HG03095 (cell line): ENCODE results near the gene UBE3C.
"Not testable (repeated sequence)": the region's sequence is repeated elsewhere in the genome, so short reads cannot be mapped to it uniquely, and the experiment has no call there.

Experiments used
- ATAC-seq: cut with Tn5 transposase; IDR thresholded peaks from one replicate; pipeline ENCODE4 v1.9.1; 2021; ENCODE audit warnings: moderate library complexity; ENCODE audit not compliant: unreplicated experiment

UBE3C gene

GRCh38 chr7:157138424-157139110, at the start of gene UBE3C:
UBE3C (plus strand) TSS chr7:157138926; CDS start chr7:157139273, 347 bp downstream.
- ATAC-seq = peak; percentile 74

DNA sequence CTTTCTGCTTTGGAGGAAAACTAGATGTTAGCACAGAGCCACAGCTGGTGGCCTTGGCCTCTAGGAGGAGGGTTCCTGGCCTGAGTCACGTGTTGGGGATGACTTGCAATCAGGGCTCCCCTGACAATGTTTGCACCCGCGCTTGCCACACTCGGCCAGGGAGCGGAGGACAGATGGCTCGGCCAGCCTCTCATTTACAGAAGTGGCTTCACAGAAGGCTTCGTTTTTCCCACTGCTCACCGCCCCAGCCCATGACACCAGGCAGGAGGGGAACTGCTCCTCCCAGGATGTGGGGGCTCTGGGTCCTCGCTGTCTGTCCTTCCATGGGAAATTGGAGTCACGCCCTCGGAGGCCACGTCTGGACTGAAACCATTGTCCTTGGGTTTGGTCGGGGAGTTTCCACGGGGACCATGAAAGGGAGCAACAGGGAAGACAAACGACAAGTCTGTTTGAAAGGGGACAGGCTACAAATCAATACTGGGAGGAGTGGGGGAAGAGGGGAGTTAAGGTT, 49.6 kb upstream of the UBE3C start:
- no peak for ATAC-seq

DNA sequence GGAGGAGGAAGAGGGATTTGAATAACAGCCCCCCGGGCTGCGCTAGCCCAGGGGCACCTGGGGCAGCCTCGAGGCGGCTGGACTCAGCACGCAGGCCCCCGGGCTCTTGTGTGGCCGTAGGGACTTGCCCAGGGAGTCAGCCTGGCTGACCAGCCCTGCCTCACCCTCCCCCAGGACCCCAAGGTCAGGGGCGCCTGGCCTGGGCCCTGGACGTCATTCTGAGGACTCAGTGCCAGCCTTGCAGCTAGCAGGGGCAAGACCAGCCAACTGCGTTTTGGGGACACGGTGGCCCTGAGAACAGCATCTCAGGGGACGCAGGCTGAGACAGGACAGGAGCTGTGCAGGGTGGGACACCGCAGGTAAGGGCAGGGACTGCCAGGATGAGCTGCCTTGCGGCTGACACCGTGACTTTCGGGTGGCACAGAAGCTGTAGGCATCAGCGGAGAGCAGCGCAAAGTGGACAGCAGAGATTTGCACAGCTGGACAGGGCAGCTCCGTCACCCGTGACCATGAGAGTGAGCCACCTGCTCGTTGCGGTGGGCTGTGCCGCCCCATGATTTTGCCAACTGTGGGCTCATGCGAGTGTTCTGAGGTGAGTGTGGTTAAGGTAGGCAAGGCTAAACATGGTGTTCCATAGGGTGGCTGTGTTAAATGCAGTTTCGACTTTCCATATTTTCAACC, 48.1 kb upstream of the UBE3C start:
- no peak for ATAC-seq

DNA sequence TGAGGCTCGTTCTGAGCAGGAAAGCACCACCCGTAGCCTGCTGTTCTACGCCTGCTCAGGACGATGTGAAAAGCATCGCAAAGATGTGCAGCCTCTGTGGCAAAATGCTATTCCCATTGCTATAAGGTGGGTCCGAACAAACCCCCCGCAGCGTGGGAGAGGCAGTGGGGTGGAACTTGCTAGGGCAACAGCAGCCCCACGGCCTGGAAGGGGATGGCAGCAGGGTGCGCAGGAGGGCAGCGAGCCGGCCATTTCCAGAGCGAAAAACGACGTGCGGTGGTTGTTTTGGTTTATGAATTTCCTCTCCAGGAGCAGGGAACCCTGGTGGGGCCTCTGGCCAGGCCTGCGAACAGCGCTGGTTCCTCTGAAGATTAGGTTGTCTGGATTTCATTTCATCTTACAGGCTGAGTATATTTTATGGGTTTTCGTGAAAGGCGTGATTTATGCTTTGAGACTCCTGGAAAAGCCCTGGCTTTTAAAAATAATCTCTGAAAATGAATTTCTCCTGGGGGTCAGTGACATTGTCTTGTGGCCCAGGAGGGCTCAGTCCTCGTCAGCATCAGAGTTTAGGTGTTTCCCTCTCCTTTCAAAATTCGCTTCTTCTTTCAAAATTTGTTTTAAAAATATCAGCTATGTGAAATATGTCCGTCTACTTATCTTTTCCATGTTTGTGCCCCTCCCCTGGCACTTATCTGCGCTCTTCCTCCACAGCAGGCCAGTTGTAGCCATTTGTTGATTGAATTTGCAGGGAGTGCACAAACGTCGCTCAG, 42.3 kb upstream of the UBE3C start:
- ATAC-seq = no peak

DNA sequence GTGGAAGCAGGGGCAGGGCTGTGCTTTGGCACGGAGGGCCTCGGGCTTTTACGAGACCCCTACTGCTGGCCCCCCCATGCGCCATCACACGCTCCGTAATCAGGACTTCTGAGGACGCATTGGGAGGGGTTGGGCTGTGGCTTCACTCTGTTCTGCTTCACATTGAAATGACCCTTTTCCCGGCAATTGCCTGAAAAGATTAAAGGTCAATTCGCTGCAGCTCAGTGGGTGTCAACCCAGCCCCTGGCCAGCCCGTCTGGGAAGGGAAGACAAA, 41.7 kb upstream of the UBE3C start:
- no peak for ATAC-seq

DNA sequence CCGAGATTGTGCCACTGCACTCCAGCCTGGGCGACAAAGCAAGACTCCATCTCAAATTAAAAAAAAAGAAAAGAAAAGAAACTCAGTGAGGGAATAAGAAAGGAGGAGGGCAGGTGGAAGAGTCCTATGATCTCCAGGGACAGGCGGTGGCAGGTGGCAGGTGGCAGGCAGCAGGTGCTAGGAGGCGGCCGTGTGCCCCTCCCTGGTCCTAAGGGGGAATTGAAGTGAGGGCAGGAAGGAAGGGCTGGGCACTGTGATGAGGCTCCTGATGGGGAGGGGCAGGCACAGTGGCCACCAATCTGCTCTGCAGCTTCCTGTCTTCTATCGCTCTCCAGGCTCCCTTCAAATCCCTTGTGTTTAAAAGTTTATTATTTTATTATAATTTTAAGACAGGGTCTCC, 41.2 kb upstream of the UBE3C start:
- no peak for ATAC-seq

- ATAC-seq = not testable (repeated sequence)
Measured at GRCh38 chr7:157100005-157100404, 38.7 kb upstream of the UBE3C start.

DNA sequence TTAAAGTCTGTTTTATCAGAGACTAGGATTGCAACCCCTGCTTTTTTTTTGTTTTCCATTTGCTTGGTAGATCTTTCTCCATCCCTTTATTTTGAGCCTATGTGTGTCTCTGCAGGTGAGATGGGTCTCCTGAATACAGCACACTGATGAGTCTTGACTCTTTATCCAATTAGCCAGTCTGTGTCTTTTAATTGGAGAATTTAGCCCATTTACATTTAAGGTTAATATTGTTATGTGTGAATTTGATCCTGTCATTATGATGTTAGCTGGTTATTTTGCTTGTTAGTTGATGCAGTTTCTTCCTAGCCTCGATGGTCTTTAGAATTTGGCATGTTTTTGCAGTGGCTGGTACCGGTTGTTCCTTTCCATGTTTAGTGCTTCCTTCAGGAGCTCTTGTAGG, 35.1 kb upstream of the UBE3C start:
- ATAC-seq = not testable (repeated sequence)

GRCh38 chr7:157111311-157111710, 27.4 kb upstream of the UBE3C start:
- no peak for ATAC-seq

GRCh38 chr7:157112706-157113105, 26.0 kb upstream of the UBE3C start:
- ATAC-seq = no peak

DNA sequence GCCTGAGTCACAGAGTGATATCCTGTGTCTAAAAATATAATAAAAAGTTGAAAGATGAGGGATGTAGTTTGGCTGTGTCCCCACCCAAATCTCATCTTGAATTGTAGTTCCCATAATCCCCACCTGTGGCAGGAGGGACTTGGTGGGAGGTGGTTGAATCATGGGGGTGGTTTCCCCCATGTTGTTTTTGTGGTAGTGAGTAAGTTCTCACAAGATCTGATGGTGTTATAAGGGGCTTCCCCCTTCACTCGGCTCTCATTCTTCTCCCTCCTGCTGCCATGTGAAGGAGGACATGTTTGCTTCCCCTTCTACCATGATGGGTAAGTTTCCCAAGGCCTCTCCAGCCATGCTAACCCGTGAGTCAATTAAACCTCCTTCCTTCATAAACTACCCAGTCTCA, 25.1 kb upstream of the UBE3C start:
- no peak for ATAC-seq

DNA sequence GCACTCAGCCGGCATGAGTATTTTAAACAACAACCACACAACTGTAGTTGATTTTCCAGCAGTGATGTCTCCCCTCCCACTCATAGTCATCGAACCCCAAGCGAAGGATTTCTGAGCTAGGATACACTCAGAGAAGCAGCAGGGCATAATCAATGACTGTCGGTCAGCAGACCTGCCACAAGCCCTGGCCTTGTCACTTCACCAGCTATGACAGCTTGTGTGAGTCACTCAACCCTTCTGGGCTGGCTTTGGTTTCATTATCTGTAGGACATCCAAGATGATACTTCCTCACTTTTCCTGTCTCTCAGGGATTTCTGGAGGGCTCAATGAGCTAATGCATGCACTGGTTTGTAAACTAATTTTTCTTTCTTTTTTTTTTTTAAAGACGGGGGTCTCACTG, 22.0 kb upstream of the UBE3C start:
- no peak for ATAC-seq

DNA sequence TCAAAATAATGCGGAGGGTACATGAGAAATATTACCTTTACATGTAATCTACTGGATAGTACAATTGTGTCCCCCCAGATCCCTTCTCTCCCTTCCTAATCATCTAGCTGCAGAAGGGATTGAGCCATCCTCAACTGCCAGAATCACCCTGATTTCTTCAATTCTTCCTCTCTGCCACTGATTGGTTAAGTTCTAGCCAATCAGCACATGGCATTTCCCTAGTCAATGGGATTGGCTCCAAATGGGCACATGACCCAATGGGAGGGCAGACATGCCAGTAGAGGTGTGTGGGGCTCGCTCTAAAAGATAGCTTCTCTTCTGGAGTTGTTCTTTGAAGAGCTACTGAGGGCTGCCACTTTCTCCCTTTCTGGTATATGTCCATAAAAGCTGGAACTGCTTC, 20.9 kb upstream of the UBE3C start:
- no peak for ATAC-seq

GRCh38 chr7:157120181-157120580, 18.5 kb upstream of the UBE3C start:
- ATAC-seq = no peak

- no peak for ATAC-seq
Measured at GRCh38 chr7:157121184-157121715, 17.5 kb upstream of the UBE3C start.

DNA sequence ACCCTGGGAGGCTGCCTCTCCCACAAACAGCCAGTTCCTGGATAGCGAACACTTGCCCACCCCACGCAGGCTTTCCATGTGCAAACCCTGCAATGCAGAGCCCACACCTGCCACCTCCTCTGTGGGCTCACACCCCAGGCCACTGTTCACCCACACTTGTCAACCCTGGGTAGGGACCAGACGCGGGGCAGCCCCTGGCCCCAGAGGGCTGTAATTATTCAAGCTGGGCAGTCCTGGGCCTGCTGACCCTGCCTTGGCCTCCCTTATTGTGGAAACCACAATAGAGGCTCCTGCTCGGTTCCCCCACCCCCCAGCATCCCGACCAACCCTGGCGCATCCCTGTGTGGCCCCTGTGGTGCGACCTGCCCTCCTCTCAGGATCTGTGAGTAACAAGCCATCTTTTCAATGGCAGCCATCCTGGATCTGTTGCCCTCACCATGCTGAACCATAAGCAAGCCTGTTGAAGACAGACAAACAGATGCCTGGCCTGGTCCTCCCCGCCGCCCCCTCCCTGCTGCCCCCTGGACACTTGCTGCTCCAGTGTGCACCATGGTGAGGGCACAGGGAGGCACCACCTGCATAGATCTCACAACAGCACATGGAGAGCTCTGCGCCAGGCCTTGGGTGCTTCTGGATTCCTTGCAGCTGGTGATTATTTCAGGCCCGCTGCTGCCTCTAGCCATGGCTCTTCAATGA, 15.8 kb upstream of the UBE3C start:
- no peak for ATAC-seq

GRCh38 chr7:157124690-157125089, 14.0 kb upstream of the UBE3C start:
- no peak for ATAC-seq

DNA sequence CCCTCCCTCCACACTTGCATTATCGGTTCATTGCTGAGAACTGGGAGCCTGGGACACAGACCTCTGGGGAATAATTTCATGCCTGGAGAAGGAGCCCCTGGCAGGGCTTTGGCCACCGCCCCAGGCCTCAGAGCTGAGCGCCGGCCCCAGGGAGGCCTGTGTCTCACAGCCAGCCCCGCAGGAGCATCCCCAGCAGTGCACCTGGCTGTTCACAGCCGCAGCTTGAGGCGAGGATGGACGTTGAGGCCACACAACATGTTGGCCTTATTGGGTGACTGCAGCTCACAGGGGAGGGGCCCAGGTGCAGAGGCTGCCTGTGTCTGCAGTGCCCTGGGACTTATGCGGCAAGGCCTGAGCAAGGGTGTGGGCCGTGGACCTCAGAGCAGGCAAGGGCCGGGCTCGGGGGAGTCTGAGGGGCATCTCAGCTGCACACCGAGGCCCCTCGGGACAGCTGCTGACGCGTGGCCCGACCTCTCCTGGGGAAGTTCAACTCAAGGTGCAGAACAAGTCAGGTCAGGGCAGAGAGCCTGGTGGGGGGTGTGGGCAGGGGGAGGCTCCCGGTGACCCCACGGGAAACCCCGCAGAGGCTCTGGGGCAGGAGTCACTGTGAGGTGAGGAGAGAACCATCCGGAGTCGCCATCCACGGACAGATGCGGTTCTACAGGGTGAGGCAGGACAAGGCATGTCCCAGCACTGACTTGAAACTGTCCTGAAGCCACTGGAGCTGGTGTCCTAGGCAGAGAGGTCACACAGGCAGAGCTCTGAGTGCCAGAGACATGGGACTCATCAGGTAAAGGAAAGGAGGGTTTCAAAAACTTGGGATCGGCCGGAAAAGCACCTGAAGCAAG, 13.1 kb upstream of the UBE3C start:
- ATAC-seq = no peak

DNA sequence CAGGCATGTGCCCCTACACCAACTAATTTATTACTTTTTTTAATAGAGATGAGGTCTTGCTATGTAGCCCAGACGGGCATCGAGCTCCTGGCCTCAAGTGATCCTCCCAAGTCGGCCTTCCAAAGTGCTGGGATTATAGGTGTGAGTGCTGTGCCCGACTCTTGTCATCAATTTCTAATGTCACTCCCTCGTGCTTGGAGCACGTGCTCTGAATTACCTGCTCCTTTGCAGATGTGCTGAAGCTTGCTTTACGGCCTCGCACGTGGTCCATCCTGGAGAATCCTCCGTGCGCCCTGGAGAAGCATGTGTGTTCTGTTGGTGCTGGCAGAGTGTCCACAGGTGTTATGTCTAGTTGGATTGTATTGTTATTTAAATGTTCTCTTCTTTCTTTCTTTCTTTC, 11.8 kb upstream of the UBE3C start:
- no peak for ATAC-seq

DNA sequence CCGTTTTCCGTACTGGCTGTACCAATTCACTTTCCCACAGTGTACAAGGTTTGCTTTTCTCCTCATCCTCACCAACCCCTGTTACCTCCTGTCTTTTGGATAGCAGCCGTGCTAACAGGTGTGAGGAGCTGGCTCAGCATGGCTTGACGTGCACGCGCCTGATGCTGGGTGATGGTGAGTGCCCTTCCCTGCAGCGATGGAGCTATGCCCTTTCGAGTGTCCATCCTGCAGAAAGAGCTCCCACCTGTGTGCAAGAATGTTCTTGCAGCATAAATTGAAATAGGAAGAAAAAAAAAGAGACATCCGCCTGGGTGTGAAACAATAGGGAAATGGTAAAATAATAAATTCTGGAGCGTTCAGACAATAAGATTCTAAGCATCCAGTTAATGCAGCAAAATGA, 9.5 kb upstream of the UBE3C start:
- no peak for ATAC-seq
